B cell (primary cell): ENCODE measurements around the gene ITGAV. TPM values are rescaled to one million over a fixed set of nuclear protein-coding genes. Genes with fewer than 3 reads are reported as not detected.

ENCODE experiments used
- ATAC-seq: fragments of 200-7000 bp; cut with Tn5 transposase; one replicate; pipeline ENCODE4 v1.10.0; 2021; ENCODE audit warnings: low read depth, mild to moderate bottlenecking, moderate number of reproducible peaks, moderate library complexity
- CTCF ChIA-PET: fragments of 350-600 bp; sonication (Branson Sonifier 250); formaldehyde crosslinking; loops from one replicate; lab custom pipeline; 2021; ENCODE audit warnings: antibody characterized with exemption, inconsistent platforms; lab: Charles Lee
- POLR2A ChIA-PET: fragments of 350-600 bp; sonication (Branson Sonifier 250); formaldehyde crosslinking; loops from one replicate; lab custom pipeline; 2021; ENCODE audit warnings: antibody characterized with exemption; lab: Charles Lee
- DNase-seq: peaks from one replicate; pipeline ENCODE4 v3.0.0; 2013
- H2AFZ ChIP-seq: 2 replicates; pipeline ENCODE4 v1.6.1; 2012; ENCODE audit warnings: mild to moderate bottlenecking, low read depth, low read length; ENCODE audit not compliant: insufficient read depth, poor library complexity, severe bottlenecking
- H3K27ac ChIP-seq, 2 donors: 1 replicate in 1 of 2; 2 replicates in 1 of 2; pipeline ENCODE4 v1.5.1; 2012 to 2013; ENCODE audit warnings: low read length in 2 of 2, mild to moderate bottlenecking in 2 of 2, moderate library complexity in 1 of 2
- H3K27me3 ChIP-seq, 4 experiments: fragments of 200-600 bp in 1 of 4; sonication (generic) in 1 of 4; replicated peaks in 1 of 4; 1 replicate in 2 of 4; 2 replicates in 2 of 4; pipeline versions ENCODE4 v1.6.1 to v1.7.0; 2013 to 2016; ENCODE audit warnings: low read length in 3 of 4, mild to moderate bottlenecking in 2 of 4, mixed read lengths in 1 of 4, moderate library complexity in 1 of 4; ENCODE audit not compliant: insufficient read depth in 4 of 4, control insufficient read depth in 3 of 4; ENCODE audit errors: control extremely low read depth in 1 of 4
- H3K36me3 ChIP-seq, 2 experiments: replicated peaks in 1 of 2; 1 replicate in 1 of 2; 2 replicates in 1 of 2; pipeline versions ENCODE4 v1.6.1 to v1.7.1; 2013; ENCODE audit warnings: low read length in 1 of 2; ENCODE audit not compliant: insufficient read depth in 2 of 2, control insufficient read depth in 1 of 2; ENCODE audit errors: control extremely low read depth in 1 of 2, extremely low read depth in 1 of 2
- H3K4me1 ChIP-seq, 2 donors: fragments of 200-600 bp in 1 of 2; sonication (generic) in 1 of 2; 1 replicate in 1 of 2; 2 replicates in 1 of 2; pipeline versions ENCODE4 v1.5.1 to v1.6.1; 2013 to 2017; ENCODE audit warnings: low read length in 2 of 2; ENCODE audit not compliant: control insufficient read depth in 2 of 2, insufficient read depth in 2 of 2
- H3K4me2 ChIP-seq: replicated peaks from 2 replicates; pipeline ENCODE3; 2012; ENCODE audit warnings: mild to moderate bottlenecking, low read depth, low read length; ENCODE audit not compliant: poor library complexity, severe bottlenecking
- H3K4me3 ChIP-seq, 5 experiments: fragments of 200-600 bp in 1 of 5; sonication (generic) in 1 of 5; 1 replicate in 3 of 5; 2 replicates in 2 of 5; pipeline versions ENCODE4 v1.5.1 to v1.7.0; 2011 to 2016; ENCODE audit warnings: low read length in 4 of 5, mild to moderate bottlenecking in 4 of 5, low read depth in 2 of 5, control low read depth in 1 of 5, moderate library complexity in 1 of 5; ENCODE audit not compliant: insufficient read depth in 1 of 5; ENCODE audit errors: control extremely low read depth in 1 of 5, extremely low read depth in 1 of 5
- H3K79me2 ChIP-seq: fragments of 200-600 bp; sonication (generic); one replicate; pipeline ENCODE4 v1.6.0; 2016; ENCODE audit warnings: low read length; ENCODE audit not compliant: control insufficient read depth, insufficient read depth
- H3K9ac ChIP-seq: fragments of 200-600 bp; sonication (generic); 2 replicates; pipeline ENCODE4 v1.6.1; 2017; ENCODE audit warnings: mild to moderate bottlenecking, low read length, moderate library complexity
- H3K9me3 ChIP-seq, 3 donors: one replicate each; pipeline versions ENCODE4 v1.6.1 to v1.7.1; 2013; ENCODE audit warnings: low read length in 2 of 3; ENCODE audit not compliant: control insufficient read depth in 2 of 3, insufficient read depth in 1 of 3; ENCODE audit errors: control extremely low read depth in 1 of 3
- H4K20me1 ChIP-seq: 2 replicates; pipeline ENCODE4 v1.6.0; 2012; ENCODE audit warnings: mild to moderate bottlenecking, low read length; ENCODE audit not compliant: insufficient read depth, control insufficient read depth, poor library complexity, severe bottlenecking
- H3K27ac Mint-ChIP-seq: one replicate; pipeline ENCODE4 v1.8.0; 2021; ENCODE audit warnings: mixed read lengths
- H3K27me3 Mint-ChIP-seq: one replicate; pipeline ENCODE4 v1.8.0; 2021; ENCODE audit warnings: mixed read lengths
- H3K4me1 Mint-ChIP-seq: one replicate; pipeline ENCODE4 v1.8.0; 2021; ENCODE audit warnings: mixed read lengths
- H3K4me3 Mint-ChIP-seq: one replicate; pipeline ENCODE4 v1.8.0; 2021; ENCODE audit warnings: mixed read lengths
- H3K9me3 Mint-ChIP-seq: one replicate; pipeline ENCODE4 v1.8.0; 2022; ENCODE audit warnings: mixed read lengths; ENCODE audit not compliant: insufficient read depth
- EZH2 ChIP-seq: IDR thresholded peaks from 2 replicates; pipeline ENCODE4 v1.6.1; 2012; ENCODE audit warnings: borderline replicate concordance, low read depth, mild to moderate bottlenecking, moderate library complexity, low read length; ENCODE audit not compliant: insufficient read depth, poor library complexity, severe bottlenecking
- WGBS: methylation state at CpG from one replicate; pipeline ENCODE4 v1.1.5; 2013; ENCODE audit warnings: missing lambda C conversion rate; ENCODE audit not compliant: insufficient coverage; 5-methylcytosine and 5-hydroxymethylcytosine counted together
- intact Hi-C: fragments of 100-400 bp; cut with micrococcal nuclease; formaldehyde crosslinking; loops from one replicate; pipeline ENCODE4 v1.10.0; 2022
- polyA plus RNA-seq: library from polyadenylated mRNA; depleted of rRNA; stranded (reverse); fragments of >200 nt; gene quantifications from 2 replicates; pipeline ENCODE4 v1.2.3, GENCODE V29; 2012
- total RNA-seq, 2 donors: library from RNA; stranded (reverse); fragments of 120-200 nt in 1 of 2; gene quantifications; 1 replicate in 1 of 2; 2 replicates in 1 of 2; pipeline versions ENCODE4 v1.2.3 to v1.2.4, GENCODE V29; 2013 to 2022
- TF ChIP-seq, protein P1 (sequence below): fragments of 200-600 bp; IDR thresholded peaks from one replicate; pipeline ENCODE4 v1.8.0; 2022; ENCODE audit warnings: antibody characterized with exemption, mild to moderate bottlenecking

The ITGAV gene
- total and polyA plus RNA-seq, 2 donors (not counting 1 experiment from before 2014, with no cell fraction given), result 0.58 to 3.6 TPM

DNA sequence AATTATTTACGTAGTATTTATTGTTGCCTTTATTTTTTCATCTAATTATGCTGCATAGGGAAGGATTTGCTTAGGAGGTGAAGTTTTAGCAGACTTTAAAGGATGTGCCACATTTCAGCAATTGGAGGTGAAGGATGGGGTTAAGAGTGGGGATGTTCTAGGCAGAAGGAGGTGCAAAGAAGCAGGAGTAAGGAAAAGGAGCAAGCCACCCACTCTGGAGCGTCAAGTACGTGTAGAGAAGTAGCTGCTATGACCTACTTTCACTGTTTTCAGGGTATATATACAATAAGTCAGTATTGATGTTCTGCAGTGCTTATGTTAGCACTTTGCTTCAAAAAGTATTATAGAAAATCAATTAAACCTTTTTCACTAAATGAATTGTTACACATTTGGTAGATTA is 34.4 kb downstream of the ITGAV start:
- no CpG with 5 or more reads among the region's 3 CpGs for WGBS
- TF ChIP-seq, protein P1, sequence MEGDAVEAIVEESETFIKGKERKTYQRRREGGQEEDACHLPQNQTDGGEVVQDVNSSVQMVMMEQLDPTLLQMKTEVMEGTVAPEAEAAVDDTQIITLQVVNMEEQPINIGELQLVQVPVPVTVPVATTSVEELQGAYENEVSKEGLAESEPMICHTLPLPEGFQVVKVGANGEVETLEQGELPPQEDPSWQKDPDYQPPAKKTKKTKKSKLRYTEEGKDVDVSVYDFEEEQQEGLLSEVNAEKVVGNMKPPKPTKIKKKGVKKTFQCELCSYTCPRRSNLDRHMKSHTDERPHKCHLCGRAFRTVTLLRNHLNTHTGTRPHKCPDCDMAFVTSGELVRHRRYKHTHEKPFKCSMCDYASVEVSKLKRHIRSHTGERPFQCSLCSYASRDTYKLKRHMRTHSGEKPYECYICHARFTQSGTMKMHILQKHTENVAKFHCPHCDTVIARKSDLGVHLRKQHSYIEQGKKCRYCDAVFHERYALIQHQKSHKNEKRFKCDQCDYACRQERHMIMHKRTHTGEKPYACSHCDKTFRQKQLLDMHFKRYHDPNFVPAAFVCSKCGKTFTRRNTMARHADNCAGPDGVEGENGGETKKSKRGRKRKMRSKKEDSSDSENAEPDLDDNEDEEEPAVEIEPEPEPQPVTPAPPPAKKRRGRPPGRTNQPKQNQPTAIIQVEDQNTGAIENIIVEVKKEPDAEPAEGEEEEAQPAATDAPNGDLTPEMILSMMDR, result no peak
- TF ChIP-seq EZH2, result no peak
- Histone ChIP-seq H3K9me3 (no peaks in the 10 kb centered on the region), H3K27ac (no peak overlapping the region), H4K20me1 (no peaks in the 10 kb centered on the region), H3K4me1 (no peaks in the 10 kb centered on the region), H3K9ac (no peak overlapping the region), H3K36me3 (peaks cover 0 to 2% of the 10 kb centered on the region in 2 experiments), H2AFZ (no peak overlapping the region), H3K79me2 (no peaks in the 10 kb centered on the region), H3K27me3 (no peaks in the 10 kb centered on the region), H3K4me2 (no peak overlapping the region), H3K4me3 (no peak overlapping the region)
- POLR2A ChIA-PET, result no interaction called here
- Mint-ChIP-seq H3K27me3 (no peaks in the 10 kb centered on the region), H3K4me1 (no peaks in the 10 kb centered on the region), H3K9me3 (no peaks in the 10 kb centered on the region), H3K4me3 (no peak overlapping the region), H3K27ac (no peak overlapping the region)
- no peak for DNase-seq
- no peak for ATAC-seq
- intact Hi-C loops, result no loop called here
- CTCF ChIA-PET, result no interaction called here

DNA sequence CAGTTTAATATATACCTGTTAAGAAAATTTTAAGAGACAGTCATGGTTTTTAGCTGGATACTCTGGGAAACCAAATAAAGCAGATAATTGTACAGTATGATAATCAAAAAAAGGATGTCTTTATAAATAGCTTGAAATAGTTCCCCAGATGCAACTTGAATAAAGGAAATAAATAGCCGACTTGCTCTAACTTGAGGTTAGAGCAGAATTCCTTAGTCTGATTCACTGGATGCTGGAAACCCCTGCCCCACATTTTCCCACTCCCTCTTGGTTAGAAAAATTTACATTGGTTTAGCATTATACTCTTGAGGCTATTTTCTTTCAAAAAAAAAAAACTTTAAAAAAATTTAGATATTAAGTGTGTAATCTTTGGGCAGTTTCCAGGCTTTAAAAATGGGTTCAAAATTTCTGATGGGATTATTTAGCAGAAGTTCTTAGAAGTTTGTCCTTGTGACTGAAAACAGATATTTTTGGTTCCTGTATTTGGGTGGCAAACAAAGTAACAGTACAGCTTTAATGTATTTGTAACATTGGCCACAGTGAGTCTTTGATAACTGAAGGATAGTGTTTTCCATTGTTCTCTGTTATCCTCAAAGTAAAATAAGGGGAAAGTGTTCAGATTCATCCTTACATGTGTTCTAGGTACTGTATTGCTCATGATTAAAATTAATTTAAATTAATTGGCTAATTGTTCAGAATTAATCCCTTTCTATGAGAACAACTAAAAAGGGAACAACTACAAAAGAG is 39.6 kb downstream of the ITGAV start:
- Mint-ChIP-seq H3K9me3 (no peaks in the 10 kb centered on the region), H3K4me3 (no peak overlapping the region), H3K4me1 (no peaks in the 10 kb centered on the region), H3K27me3 (no peaks in the 10 kb centered on the region), H3K27ac (no peak overlapping the region)
- H3K36me3 ChIP-seq, result no peaks in the 10 kb centered on the region
- no peak overlapping the region for H2AFZ ChIP-seq
- H3K27me3 ChIP-seq, result no peaks in the 10 kb centered on the region
- no peaks in the 10 kb centered on the region for H3K79me2 ChIP-seq
- WGBS, result no CpG with 5 or more reads among the region's 1 CpG
- H3K27ac ChIP-seq, result no peak overlapping the region
- H3K9ac ChIP-seq, result no peak overlapping the region
- no peak overlapping the region for H3K4me2 ChIP-seq
- no peaks in the 10 kb centered on the region for H3K9me3 ChIP-seq
- TF ChIP-seq, protein P1, result no peak
- no peak for TF ChIP-seq EZH2
- ATAC-seq (no peak), DNase-seq (no peak)
- CTCF ChIA-PET, result interaction anchor here (0.8 kb wide), 1 partner anchor 15 kb away, joined by 5 read pairs; no protein-coding TSS in a partner anchor
- POLR2A ChIA-PET, result no interaction called here
- intact Hi-C loops, result no loop called here
- H4K20me1 ChIP-seq, result no peaks in the 10 kb centered on the region
- no peak overlapping the region for H3K4me3 ChIP-seq
- H3K4me1 ChIP-seq, result no peaks in the 10 kb centered on the region
